ENCODE data around the gene MRRF. TPM values are rescaled to one million over a fixed set of nuclear protein-coding genes. Genes with fewer than 3 reads are reported as not detected.

The MRRF gene
- total and polyA plus RNA-seq, 2 of the 4 experiments (the other 2 are of a cell fraction): 32.1 to 38.0 TPM

DNA sequence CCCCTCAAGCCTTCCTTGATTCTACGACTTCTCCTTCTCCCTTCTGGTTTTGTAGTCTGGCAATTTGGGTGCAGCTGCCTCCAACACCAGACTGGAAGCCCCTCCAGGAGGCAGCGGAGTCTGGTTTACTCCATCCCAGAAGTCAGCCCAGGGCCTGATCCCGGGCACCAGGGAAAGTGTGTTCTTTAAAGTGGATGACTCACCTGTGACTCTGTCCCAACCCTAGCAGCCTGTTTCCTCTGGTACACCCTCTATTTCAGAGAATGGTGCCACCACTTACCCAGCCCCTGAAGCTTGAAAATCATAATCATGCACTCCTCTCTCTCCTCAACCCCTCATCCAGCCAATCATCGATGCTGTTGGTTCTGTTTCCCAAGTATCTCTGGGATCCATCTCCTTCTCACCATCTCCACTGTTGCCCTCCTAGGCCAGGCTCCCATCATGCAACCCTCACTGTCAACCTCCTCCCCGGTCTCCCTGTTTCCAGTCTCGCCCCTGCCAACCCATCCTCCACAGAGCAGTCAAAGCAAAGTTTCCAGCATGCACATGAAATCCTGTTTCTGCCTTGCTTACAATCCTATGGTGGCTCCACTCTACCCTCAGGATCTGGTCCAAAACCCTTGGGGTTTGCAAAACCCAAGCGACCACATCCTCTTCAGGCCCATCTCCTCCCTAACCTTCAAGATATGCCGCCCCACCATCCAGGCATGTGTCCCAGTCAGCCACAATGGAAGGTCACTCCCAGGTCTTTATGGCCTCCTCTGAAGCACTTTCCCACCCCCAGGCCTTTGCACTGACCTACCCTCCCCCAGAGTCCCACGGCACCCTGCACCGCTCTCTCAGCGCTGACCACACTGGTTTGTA lies 46.4 kb upstream of the MRRF start:
- Histone ChIP-seq H2BK120ac (ENCODE audit: low read depth, low read length) (no peak overlapping the region), H3K27me3 (ENCODE audit: control insufficient read depth, insufficient read depth, low read length) (peaks cover 94% of the 10 kb centered on the region), H4K20me1 (ENCODE audit: insufficient read depth, low read length) (peaks cover 13% of the 10 kb centered on the region; the same call in 1 of the 2 replicates), H3K9ac (ENCODE audit: low read depth, low read length) (no peak overlapping the region), H3K4ac (ENCODE audit: low read depth, low read length) (no peak overlapping the region), H3K4me2 (ENCODE audit: low read depth, low read length) (no peak overlapping the region), H3K9me3 (ENCODE audit: control insufficient read depth, insufficient read depth, low read length) (peaks cover 14% of the 10 kb centered on the region), H2BK15ac (ENCODE audit: low read depth, low read length) (no peak overlapping the region), H2AK9ac (replicated peaks; ENCODE audit: low read depth, low read length, poor library complexity) (no peak overlapping the region), H3K4me3 (ENCODE audit: insufficient read depth, low read depth, low read length) (no peak overlapping the region), H4K5ac (ENCODE audit: low read depth, low read length) (no peak overlapping the region), H4K91ac (ENCODE audit: insufficient read depth, low read depth, low read length) (no peak overlapping the region), H3K36me3 (ENCODE audit: control insufficient read depth, insufficient read depth, low read length) (no peaks in the 10 kb centered on the region), H4K8ac (ENCODE audit: low read depth in 2 of 2, low read length in 2 of 2) (no peak overlapping the region), H3K79me1 (ENCODE audit: low read depth in 1 of 2, low read length in 2 of 2) (no peaks in the 10 kb centered on the region), H2BK5ac (ENCODE audit: low read depth, low read length, poor library complexity, severe bottlenecking) (no peak overlapping the region), H3K4me1 (ENCODE audit: control insufficient read depth, insufficient read depth, low read length) (peaks cover 6% of the 10 kb centered on the region; the same call in 1 of the 2 replicates), H3K18ac (ENCODE audit: low read depth, low read length) (no peak overlapping the region), H2AFZ (replicated peaks; ENCODE audit: low read length, poor library complexity) (no peak overlapping the region), H3K9me1 (ENCODE audit: insufficient read depth, low read length) (no peaks in the 10 kb centered on the region), H2BK20ac (ENCODE audit: low read depth, low read length) (no peak overlapping the region), H3K56ac (ENCODE audit: extremely low read depth, insufficient read depth, low read length) (no peak overlapping the region), H3K23ac (ENCODE audit: low read depth, low read length) (no peak overlapping the region), H3K27ac (ENCODE audit: insufficient read depth, low read length) (no peak overlapping the region), H3K14ac (replicated peaks; ENCODE audit: low read depth, low read length) (no peak overlapping the region), H2AK5ac (ENCODE audit: low read depth, low read length) (no peak overlapping the region)
- no peak for DNase-seq
- intact Hi-C loops (cut with micrococcal nuclease): no loop called here
- ChIA-PET POLR2A (ENCODE audit: unreplicated experiment) (no interaction called here), CTCF (no interaction called here)
- ATAC-seq (ENCODE audit: low read depth): no peak
- TF ChIP-seq RAD21 (IDR thresholded peaks at IDR 0.05; ENCODE audit: low read length): no peak
- no peak for TF ChIP-seq NFE2L2 (IDR thresholded peaks at IDR 0.05; ENCODE audit: low read depth, low read length)
- no peak for TF ChIP-seq MAFK (IDR thresholded peaks at IDR 0.05; ENCODE audit: low read depth, low read length)
- TF ChIP-seq MXI1 (IDR thresholded peaks at IDR 0.05; ENCODE audit: borderline replicate concordance, low read depth, low read length): no peak
- TF ChIP-seq CTCF (conservative IDR thresholded peaks at IDR 0.05; ENCODE audit: low read depth, low read length): no peak
- no peak for TF ChIP-seq POLR2A (IDR thresholded peaks at IDR 0.05; ENCODE audit: low read depth, low read length)
- no peak for TF ChIP-seq MAZ (IDR thresholded peaks at IDR 0.05; ENCODE audit: borderline replicate concordance, low read depth, low read length)
- TF ChIP-seq CHD1 (IDR thresholded peaks at IDR 0.05; ENCODE audit: low read depth, low read length): no peak
- no peak for TF ChIP-seq FOS (IDR thresholded peaks at IDR 0.05; ENCODE audit: low read depth, low read length)
- no peak for TF ChIP-seq SMC3 (IDR thresholded peaks at IDR 0.05; ENCODE audit: low read depth, low read length)
- no peak for TF ChIP-seq CEBPB (IDR thresholded peaks at IDR 0.05; ENCODE audit: low read depth, low read length)
- dilution Hi-C loops (cut with HindIII; ENCODE audit: low sequenced_read_pairs, unreplicated experiment): no loop called here
- in situ Hi-C loops (cut with MboI; ENCODE audit: low sequenced_read_pairs): no loop called here
- WGBS, 2 experiments (ENCODE audit: extremely low coverage in 2 of 2, insufficient read length in 1 of 2): 25% methylated on average over 2 of the region's 11 CpGs; no CpG with 5 or more reads in 1 of the 2 experiments
- no TSS peak for BruUV-seq (replicated peaks)

Data from IMR-90 (cell line).